Suprapubic skin (tissue), 4 donors: Measurements from ENCODE around the gene CCT7. TPM values are rescaled to one million over a fixed set of nuclear protein-coding genes. Genes with fewer than 3 reads are reported as not detected.

Source experiments
- DNase-seq, 2 donors: peaks; one replicate each; pipeline ENCODE4 v3.0.0-alpha.2; 2019; ENCODE audit warnings: low spot score in 2 of 2
- H3K27ac ChIP-seq: fragments of 200-600 bp; sonication (generic); one replicate; pipeline ENCODE4 v1.5.1; 2019
- H3K27me3 ChIP-seq: fragments of 200-600 bp; sonication (generic); one replicate; pipeline ENCODE4 v1.5.1; 2019
- H3K36me3 ChIP-seq: fragments of 200-600 bp; sonication (generic); one replicate; pipeline ENCODE4 v1.5.1; 2019
- H3K4me1 ChIP-seq: fragments of 200-600 bp; sonication (generic); one replicate; pipeline ENCODE4 v1.5.1; 2019
- H3K4me3 ChIP-seq: fragments of 200-600 bp; sonication (generic); one replicate; pipeline ENCODE4 v1.5.1; 2019; ENCODE audit warnings: mild to moderate bottlenecking
- H3K9me3 ChIP-seq: fragments of 200-600 bp; sonication (generic); one replicate; pipeline ENCODE4 v1.5.1; 2019
- CTCF ChIP-seq, 2 donors: fragments of 200-600 bp in 1 of 2; fragments of 450-650 bp in 1 of 2; sonication (generic) in 1 of 2; IDR thresholded peaks; one replicate each; pipeline ENCODE4 v1.5.1; 2016 to 2019; ENCODE audit warnings: antibody characterized with exemption in 2 of 2, mild to moderate bottlenecking in 1 of 2, moderate library complexity in 1 of 2
- EP300 ChIP-seq: sonication (generic); formaldehyde crosslinking; IDR thresholded peaks from one replicate; pipeline ENCODE4 v1.6.1; 2017; ENCODE audit warnings: antibody characterized with exemption
- POLR2A ChIP-seq, 2 donors: fragments of 450-650 bp; IDR thresholded peaks; one replicate each; pipeline ENCODE4 v1.6.1; 2017; ENCODE audit warnings: antibody characterized with exemption in 2 of 2, mild to moderate bottlenecking in 2 of 2, moderate library complexity in 2 of 2
- POLR2AphosphoS5 ChIP-seq, 3 donors: sonication (generic); formaldehyde crosslinking; IDR thresholded peaks; one replicate each; pipeline ENCODE4 v1.6.1; 2017; ENCODE audit warnings: antibody characterized with exemption in 3 of 3
- WGBS: methylation state at CpG from one replicate; pipeline ENCODE4 v1.1.5; 2018; 5-methylcytosine and 5-hydroxymethylcytosine counted together
- total RNA-seq, 4 donors: library from RNA; depleted of rRNA; stranded (reverse); fragments of >200 nt; gene quantifications; one replicate each; pipeline ENCODE4 v1.1.0, GENCODE V29; 2016

Gene CCT7
- total RNA-seq, 4 donors from 2014 or later = 99.7 to 175 (median 158) TPM

DNA sequence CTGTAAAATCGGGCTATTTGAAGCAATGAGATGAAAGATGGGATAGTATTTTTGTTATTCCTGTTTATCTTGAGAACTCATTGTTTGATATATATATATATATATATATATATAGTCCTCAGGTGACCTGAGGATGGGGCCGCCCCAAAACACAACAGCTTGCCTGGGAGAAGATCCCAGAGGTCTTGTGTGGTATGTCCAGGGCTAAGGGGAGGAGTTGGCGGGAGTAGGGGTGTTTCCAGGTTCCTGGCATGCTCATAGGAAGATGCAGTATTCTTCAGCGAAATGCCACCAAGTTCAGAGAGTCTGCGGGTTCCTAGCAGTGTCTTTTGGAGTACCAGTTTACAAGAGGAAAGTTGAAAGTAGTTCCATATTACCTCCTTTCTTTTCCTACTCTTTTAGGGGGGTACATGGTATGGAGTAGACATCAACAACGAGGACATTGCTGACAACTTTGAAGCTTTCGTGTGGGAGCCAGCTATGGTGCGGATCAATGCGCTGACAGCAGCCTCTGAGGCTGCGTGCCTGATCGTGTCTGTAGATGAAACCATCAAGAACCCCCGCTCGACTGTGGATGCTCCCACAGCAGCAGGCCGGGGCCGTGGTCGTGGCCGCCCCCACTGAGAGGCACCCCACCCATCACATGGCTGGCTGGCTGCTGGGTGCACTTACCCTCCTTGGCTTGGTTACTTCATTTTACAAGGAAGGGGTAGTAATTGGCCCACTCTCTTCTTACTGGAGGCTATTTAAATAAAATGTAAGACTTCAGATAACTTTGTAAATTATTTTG lies 18.3 kb downstream of the CCT7 start:
- Histone ChIP-seq H3K27me3 (no peaks in the 10 kb centered on the region), H3K4me1 (no peaks in the 10 kb centered on the region), H3K36me3 (peaks cover 71% of the 10 kb centered on the region), H3K27ac (no peak overlapping the region), H3K4me3 (no peak overlapping the region), H3K9me3 (no peaks in the 10 kb centered on the region)
- DNase-seq = no peak
- WGBS = 68% methylated on average over 17 of the region's 17 CpGs
- TF ChIP-seq CTCF (IDR thresholded peaks at IDR 0.05) (no peak), POLR2AphosphoS5 (IDR thresholded peaks at IDR 0.05) (no peak), EP300 (no peak), POLR2A (IDR thresholded peaks at IDR 0.05) (no peak)

DNA sequence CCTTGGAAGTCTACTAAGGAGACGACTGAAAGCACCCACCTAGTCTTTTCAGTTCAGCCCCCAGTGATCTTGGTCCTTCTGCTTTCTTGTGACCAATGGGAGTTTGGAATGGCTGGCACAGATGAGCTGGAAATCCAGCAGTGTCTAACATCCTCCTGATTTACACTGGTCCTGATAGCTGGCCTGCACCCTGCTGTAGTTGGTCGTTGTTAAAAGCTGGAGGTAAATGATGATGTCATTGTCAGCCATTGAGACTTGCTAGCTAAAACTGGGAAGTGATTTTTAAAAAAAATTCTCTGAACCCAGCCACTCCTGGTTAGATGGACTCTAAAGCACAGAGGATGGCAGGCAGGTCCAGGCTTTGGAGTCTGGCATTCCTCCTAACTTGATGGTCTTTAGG lies 19.3 kb downstream of the CCT7 start:
- TF ChIP-seq CTCF (IDR thresholded peaks at IDR 0.05) (no peak), EP300 (no peak), POLR2AphosphoS5 (IDR thresholded peaks at IDR 0.05) (no peak), POLR2A (IDR thresholded peaks at IDR 0.05) (no peak)
- no peaks in the 10 kb centered on the region for H3K9me3 ChIP-seq
- no peak overlapping the region for H3K27ac ChIP-seq
- no peak overlapping the region for H3K4me3 ChIP-seq
- H3K4me1 ChIP-seq = no peaks in the 10 kb centered on the region
- no peaks in the 10 kb centered on the region for H3K27me3 ChIP-seq
- no peak for DNase-seq
- WGBS = 52% methylated on average over 2 of the region's 2 CpGs
- peaks cover 61% of the 10 kb centered on the region for H3K36me3 ChIP-seq

GRCh38 chr2:73253901-73254300 lies 19.8 kb downstream of the CCT7 start:
- Histone ChIP-seq H3K27ac (no peak overlapping the region), H3K4me1 (no peaks in the 10 kb centered on the region), H3K4me3 (no peak overlapping the region), H3K9me3 (no peaks in the 10 kb centered on the region), H3K27me3 (no peaks in the 10 kb centered on the region), H3K36me3 (peaks cover 58% of the 10 kb centered on the region)
- TF ChIP-seq POLR2AphosphoS5 (IDR thresholded peaks at IDR 0.05) (no peak), EP300 (no peak)
- WGBS = 86% methylated on average over 3 of the region's 3 CpGs
- DNase-seq = no peak

GRCh38 chr2:73254343-73255006 lies 20.4 kb downstream of the CCT7 start:
- H3K36me3 ChIP-seq = peaks cover 53% of the 10 kb centered on the region

GRCh38 chr2:73255007-73255644 lies 21.0 kb downstream of the CCT7 start:
- Histone ChIP-seq H3K36me3 (peaks cover 47% of the 10 kb centered on the region), H3K4me3 (no peak overlapping the region), H3K27ac (no peak overlapping the region), H3K4me1 (no peaks in the 10 kb centered on the region), H3K9me3 (no peaks in the 10 kb centered on the region), H3K27me3 (no peaks in the 10 kb centered on the region)
- no peak for DNase-seq
- 52% methylated on average over 3 of the region's 4 CpGs for WGBS
- TF ChIP-seq POLR2AphosphoS5 (IDR thresholded peaks at IDR 0.05) (no peak), CTCF (IDR thresholded peaks at IDR 0.05) (no peak), POLR2A (IDR thresholded peaks at IDR 0.05) (no peak), EP300 (no peak)

More at GRCh38 chr2:73254343-73255006, 20.4 kb downstream of the CCT7 start:
- Histone ChIP-seq H3K27me3 (no peaks in the 10 kb centered on the region), H3K4me3 (no peak overlapping the region), H3K4me1 (no peaks in the 10 kb centered on the region), H3K9me3 (no peaks in the 10 kb centered on the region), H3K27ac (no peak overlapping the region)
- 92% methylated on average over 7 of the region's 7 CpGs for WGBS
- TF ChIP-seq EP300 = no peak
- no peak for TF ChIP-seq POLR2A (IDR thresholded peaks at IDR 0.05)
- TF ChIP-seq CTCF (IDR thresholded peaks at IDR 0.05) = no peak
- DNase-seq = no peak
